Fibroblast of lung (primary cell): ENCODE measurements around the gene PRDX3.

Experiments
- EZH2 ChIP-seq: IDR thresholded peaks from 2 replicates; pipeline ENCODE4 v1.5.1; 2012; ENCODE audit warnings: low read length, control low read depth, mild to moderate bottlenecking; ENCODE audit errors: missing control alignments
- TF ChIP-seq, protein P1 (sequence below), 2 donors: IDR thresholded peaks in 1 of 2; conservative IDR thresholded peaks in 1 of 2; 1 replicate in 1 of 2; 2 replicates in 1 of 2; pipeline ENCODE4 v1.5.1; 2011 to 2012; ENCODE audit warnings: low read length in 2 of 2, control low read depth in 1 of 2, inconsistent platforms in 1 of 2, low read depth in 1 of 2, mild to moderate bottlenecking in 1 of 2

DNA sequence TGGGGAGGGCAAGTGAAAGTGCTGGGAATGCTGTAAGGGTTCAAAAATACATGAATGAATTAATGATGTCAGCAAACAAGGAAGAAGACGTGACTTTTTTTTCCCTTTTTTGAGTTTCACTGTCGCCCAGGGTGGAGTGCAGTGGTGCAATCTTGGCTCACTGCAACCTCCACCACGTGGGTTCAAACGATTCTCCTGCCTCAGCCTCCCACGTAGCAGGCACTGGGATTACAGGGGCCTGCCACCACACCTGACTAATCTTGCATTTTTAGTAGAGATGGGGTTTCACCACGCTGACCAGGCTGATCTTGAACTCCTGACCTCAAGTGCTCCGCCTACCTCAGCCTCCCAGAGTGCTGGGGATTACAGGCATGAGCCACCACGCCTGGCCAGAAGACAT lies 44.7 kb downstream of the PRDX3 start:
- TF ChIP-seq, protein P1, sequence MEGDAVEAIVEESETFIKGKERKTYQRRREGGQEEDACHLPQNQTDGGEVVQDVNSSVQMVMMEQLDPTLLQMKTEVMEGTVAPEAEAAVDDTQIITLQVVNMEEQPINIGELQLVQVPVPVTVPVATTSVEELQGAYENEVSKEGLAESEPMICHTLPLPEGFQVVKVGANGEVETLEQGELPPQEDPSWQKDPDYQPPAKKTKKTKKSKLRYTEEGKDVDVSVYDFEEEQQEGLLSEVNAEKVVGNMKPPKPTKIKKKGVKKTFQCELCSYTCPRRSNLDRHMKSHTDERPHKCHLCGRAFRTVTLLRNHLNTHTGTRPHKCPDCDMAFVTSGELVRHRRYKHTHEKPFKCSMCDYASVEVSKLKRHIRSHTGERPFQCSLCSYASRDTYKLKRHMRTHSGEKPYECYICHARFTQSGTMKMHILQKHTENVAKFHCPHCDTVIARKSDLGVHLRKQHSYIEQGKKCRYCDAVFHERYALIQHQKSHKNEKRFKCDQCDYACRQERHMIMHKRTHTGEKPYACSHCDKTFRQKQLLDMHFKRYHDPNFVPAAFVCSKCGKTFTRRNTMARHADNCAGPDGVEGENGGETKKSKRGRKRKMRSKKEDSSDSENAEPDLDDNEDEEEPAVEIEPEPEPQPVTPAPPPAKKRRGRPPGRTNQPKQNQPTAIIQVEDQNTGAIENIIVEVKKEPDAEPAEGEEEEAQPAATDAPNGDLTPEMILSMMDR (conservative IDR thresholded peaks at IDR 0.05 in 1 of 2, IDR thresholded peaks at IDR 0.05 in 1 of 2; ENCODE audit: low read depth in 1 of 2, low read length in 2 of 2) = no peak
- TF ChIP-seq EZH2 = no peak
